ENCODE data around the gene CHN1.

CHN1 gene

DNA sequence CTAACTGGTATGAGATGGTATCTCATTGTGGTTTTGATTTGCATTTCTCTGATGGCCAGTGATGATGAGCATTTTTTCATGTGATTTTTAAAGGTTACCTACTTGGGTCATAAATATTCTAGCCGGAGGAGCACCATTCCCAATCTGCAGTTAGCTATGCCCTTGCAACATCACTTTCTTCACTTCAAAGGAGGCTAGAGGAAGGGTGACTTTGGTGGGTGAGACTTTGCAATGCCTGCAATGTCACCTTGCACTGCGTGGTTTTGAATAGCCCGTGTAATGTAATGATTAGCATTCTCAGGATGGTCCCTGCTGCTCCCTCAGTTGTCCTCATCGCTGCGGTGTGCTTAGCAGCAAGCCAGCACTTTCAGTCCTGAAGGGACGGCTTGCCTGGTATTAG, 184.8 kb downstream of the CHN1 start:
- DNase-seq: no peak

DNA sequence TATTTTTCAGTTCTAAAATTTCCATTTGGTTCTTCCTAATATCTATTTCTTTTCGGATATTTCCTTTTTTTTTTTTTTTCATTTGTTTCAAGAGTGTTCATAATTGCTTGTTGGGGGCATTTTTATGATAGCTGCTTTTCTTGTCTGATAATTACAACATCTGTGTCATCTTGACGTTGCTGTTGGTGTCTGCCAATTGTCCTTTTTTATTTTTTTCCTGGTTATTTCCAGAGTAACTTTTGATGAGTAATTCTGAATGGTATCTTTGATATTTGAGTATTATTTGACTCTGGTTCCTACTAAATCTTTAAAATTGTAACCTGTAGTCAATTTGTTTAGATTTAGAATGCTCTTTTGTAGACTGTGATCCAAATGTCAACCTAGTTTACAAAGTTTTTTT, 189.7 kb downstream of the CHN1 start:
- no peak for DNase-seq

DNA sequence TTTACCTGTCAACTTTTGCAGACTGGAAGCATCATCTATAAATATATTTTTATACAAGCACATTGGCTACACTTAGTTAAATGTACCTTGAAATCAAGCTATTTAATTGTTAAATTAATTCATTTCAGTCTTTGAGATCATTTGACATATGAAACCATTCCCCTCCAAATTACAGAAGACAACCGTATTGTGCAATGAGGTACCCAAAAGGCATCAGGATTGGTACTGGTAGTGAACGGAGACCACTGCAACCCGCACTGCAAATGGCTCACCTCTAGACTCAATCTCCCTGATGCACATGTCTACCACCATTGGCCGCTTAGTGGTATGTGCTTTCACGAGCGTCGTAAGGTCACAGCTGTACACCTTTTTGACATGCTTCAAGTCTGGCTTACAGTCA, 193.1 kb downstream of the CHN1 start:
- no peak for DNase-seq

DNA sequence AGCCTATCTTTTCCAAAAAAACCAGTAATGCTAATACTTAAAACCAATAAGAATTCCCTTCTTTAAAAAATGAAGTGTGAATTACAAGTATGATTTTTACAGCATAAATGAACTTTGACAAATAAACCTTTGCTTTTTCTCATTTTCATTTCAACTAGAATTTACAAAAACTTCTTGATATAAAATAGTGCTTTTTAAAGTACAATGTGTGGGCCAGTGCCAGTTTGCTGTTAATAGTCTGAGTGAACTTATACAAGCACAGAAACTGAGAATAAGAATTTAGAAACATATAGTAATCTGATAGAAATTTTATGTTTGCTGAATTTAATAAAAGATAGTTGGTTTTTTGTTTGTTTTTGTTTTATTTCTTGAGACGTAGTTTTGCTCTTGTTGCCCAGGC, 197.2 kb downstream of the CHN1 start:
- no peak for DNase-seq

DNA sequence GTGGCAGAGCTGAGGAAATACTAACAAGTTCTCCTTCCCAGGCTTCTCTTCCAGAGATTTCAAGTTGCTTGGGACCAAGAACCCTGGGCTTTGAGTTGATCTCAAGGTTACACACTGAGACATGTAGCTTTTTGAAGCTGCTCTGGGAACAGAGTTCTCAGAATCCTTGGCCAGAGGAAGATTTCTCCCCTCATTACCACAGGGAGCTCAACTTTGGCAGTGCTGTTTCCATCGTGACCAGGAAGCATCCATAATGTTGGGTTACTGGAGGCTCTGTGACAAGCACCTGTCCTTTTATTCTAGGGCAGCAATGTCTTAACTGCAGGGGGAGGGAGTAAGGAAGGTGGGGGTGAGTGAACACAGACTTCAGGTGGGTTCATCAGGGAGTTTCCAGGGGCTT, 199.4 kb downstream of the CHN1 start:
- no peak for DNase-seq

DNA sequence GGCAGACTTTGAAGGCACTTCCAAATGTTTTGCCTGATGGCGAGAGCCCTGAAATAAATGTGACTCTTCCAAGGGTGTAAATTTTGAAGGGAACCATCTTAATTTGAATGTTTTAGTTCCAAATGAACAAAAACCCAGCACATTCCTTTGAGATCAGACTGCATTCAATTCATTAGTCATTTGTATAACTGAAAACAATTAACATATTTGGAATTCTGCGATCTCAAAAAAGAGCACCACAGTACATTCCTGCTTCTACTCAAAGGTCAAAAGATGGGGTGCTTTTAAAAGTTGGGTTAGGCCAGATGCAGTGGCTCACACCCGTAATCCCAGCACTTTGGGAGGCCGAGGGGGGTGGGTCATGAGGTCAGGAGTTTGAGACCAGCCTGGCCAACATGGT, 202.7 kb downstream of the CHN1 start:
- no peak for DNase-seq

DNA sequence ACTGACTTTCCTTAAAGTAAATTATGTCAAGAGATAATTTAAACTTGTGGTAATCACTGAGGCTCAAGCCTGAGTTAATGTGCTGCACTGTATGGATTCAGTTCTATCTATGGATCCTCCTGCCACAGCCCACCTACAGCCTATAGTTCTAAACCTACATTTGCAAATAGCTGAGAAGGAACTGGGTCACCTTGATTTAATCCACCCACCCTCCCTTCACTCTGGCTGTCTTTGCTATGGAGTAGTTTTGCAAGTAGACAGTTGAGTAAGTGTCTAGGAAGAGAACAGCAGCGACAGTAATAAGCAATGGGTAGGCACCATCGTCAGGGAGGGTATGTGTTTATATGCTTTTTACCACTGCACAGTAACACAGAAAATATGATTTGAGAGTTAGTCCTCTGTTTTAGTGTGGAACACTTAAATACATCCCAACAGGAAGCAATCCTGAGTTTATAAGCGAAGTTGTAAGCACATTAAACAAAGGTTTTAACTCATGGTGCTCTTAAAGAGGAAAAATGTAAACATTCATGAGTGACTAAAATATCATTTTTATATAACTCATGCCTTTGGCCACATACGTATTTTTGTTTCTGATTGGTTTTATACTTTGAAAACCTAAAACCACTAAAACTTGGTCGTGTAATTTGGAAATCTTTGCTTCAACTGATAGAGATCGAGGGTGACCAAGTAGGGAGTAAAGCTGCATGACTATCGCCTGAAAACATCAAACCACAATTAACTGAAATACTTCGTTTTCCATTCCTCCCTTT, 204.6 kb downstream of the CHN1 start:
- no peak for DNase-seq

DNA sequence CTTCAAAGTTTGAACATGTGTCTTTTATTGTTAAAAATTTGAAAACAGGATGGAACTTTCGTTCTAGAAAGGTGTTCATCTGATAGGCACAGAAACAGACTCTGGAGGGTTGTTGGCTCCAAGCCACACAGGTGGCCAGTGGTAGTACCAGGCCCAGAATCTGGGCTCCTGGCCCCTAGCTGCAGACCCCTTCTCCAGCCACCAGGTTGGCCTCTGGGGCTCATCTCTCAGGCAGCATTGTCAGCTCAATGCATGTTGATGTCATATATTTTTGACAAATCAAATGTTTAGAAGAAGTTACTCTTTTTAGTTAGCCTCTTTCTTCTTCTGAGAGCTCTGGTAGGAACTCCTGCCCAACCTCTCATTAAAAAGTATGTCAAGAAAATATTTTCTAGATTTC, 206.4 kb downstream of the CHN1 start:
- DNase-seq: no peak

DNA sequence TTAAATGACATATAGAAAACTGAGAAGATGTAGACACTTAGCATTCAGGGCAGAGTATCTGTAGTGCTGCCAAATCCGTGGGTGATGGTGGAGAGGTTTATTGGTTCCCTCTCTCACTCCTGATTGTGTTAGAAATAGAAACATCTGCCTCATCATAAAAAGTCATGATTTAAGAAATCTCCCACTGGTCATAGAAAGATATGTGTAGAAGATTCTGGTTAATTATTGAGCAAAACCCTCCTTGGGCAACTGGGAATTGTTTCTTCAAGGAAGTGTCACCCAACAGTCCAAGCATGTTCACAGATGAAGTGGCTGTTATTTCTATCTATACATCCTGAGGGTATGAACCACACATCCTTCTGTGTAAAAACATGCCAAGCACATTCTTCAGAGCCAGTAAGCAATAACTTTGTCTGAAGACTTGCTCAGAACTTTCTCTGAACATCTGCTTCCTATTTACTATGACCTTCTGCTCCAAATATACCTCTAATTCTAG, 207.4 kb downstream of the CHN1 start:
- no peak for DNase-seq

DNA sequence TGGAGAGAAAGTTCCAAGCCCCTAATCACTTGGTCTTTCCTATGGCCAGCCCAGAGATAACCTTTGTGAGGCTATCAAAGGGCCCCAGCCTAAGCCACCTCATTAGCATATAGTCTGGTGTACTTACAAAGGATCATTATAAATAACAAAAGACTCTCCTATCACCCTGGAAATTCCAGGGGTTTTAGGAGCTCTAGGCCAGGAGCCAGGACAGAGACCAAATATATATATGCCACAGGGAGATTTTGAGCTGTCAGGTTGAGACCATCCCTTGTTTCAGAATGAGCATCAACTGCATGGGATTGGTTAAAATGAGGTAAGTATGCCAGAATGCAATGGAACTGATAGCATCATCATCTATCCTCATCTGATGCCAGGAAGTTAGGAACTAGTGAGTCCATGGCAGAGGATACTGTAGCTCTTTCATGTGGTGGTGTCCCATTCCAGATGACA, 208.8 kb downstream of the CHN1 start:
- no peak for DNase-seq

DNA sequence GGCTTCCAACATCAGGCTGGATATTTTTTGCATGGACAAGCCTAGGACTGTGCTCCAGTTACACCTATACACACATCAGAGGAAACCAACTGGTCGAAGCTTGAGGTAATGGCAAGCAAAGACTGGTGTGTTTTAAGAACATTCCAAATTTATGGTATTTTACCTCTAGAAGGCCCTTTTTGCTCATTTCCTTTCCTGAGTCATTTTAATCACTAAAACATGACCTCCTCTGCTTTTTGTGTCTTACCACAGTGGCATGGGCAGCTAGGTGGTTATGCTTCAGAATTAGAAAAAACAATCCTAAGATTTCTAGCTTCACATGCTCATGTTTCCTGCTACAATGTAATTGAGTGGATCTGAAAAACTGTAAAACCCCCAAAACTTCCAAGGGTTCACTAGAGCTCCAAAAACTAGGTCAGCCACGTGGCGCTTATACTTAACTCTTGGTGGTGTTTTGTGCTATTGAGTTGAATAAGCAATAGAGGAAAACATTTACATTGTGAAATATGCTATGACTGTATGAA, 210.3 kb downstream of the CHN1 start:
- DNase-seq: no peak

DNA sequence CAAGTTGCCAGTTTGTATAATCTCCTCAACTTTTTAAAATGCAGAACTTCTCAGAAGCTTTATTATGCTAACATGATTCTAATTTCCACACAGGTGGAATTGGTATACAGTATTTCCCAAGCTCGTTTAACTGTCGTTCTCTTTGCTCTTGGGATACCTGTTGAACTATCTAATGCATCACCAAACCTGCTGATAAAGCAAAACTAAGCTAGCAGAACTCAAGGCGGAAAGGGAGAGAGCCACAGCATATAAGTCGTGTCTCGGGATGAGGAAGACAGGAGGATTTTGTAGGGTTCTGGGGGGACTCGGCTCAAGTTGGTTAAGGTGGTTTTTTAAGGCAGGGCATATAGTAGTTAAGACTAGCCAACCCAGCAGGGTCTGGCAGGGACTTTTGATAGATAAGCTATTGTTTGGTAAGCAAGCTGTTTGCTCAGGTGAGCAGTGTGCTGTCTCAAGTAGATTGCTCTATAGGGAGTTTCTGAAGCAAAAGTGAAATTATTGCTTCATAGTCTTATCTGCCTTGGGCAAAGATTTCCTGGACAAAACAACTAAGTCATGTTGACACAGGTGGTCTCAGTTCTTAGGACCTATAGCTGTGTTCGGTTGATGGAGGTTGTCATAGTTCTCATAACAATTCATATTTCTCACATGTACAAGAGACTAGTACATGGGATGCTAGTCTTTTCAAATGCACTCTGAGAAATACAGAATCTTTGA, 212.7 kb downstream of the CHN1 start:
- no peak for DNase-seq

DNA sequence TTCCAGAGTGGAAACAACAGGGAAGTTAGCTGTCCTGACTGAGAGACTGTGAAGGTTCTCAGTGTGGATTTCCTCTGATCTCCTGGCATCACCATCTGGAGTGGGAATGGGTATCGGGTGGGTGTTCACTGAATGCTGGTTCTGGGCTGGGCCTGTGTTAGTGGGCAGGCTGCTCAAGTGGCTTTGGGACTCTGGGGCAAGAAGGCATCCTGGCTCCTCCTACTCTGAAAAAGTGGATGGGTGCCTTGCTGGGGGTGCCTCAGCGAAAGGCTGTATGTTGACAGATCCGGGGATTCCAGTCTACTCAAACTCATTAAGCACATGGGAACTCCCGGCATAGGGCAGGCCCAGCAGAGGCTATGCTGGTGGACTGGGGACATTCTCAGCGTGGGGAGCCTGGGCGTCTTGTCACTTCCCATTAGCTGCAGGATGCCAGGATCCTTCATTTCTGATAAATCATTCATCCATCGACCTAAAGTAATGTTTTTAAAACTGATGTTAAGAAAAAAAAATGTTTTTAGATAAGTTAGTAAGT, 213.4 kb downstream of the CHN1 start:
- no peak for DNase-seq

DNA sequence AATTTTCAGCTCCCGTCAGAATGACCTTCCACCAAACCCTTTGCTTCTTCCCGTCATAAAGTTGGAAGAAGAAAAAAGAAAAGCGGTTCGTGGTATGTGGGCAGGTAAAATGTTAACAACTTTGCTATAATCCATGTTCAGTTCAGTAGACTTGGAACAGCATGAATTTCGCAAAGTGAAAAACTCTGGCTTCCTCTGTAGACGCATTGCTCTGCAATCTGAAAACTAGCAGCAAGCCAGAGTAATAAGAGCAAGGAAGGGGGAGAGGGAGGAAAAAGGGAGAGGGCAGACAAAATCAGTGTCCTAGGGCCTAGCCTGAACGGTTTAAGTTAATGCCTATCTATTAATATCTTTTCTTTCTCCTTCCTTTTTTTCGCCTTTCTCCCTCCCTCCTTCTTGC, 214.2 kb downstream of the CHN1 start:
- DNase-seq: no peak

DNA sequence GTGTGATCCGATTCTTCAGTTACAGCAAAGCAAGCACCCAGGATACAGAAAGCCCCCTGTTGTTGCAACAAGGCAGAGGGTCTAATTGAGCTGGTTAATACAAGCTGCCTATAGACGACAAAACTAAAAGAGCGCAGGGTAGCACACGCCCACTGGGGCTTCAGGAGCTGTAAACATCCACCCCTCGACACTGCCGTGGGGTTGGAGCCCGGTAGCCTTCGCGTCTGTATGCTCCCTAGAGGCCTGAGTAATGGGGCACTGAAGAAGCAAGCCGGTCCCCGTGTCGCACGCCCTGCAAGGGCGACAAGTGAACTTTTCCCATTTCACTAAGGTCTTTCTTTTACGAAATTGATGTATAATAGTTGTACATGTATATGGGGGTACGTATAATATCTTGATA, 216.2 kb downstream of the CHN1 start:
- no peak for DNase-seq

DNA sequence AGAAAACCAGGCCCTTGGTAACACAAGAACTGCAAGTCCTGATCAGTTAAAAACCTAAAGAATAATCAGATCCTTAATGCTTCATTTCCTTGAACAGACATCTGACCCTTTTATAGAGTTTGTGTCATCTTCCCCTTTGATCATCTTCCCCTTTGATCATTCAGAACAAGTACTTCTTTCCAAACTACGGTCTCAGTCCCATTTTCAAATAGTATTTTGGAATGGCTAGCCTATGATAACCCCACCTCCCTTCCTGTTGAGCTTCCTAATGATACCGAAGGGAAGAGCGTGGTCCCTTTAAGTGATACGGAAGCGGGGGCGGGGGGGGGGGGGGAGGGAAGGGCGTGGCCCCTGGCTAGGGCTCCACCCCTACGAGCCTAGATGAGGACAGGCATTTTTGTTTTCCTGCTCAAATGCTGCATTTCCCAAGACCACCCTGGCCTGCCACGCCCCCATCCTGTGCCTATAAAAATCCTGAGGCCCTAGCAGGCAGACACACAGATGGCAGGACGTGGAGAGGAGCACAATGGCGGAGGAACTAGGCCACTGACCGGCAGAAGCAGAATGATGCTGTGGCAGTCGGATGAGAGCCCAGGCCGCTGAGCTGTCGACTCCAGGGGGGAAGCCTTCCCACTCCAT, 216.8 kb downstream of the CHN1 start:
- DNase-seq: no peak

DNA sequence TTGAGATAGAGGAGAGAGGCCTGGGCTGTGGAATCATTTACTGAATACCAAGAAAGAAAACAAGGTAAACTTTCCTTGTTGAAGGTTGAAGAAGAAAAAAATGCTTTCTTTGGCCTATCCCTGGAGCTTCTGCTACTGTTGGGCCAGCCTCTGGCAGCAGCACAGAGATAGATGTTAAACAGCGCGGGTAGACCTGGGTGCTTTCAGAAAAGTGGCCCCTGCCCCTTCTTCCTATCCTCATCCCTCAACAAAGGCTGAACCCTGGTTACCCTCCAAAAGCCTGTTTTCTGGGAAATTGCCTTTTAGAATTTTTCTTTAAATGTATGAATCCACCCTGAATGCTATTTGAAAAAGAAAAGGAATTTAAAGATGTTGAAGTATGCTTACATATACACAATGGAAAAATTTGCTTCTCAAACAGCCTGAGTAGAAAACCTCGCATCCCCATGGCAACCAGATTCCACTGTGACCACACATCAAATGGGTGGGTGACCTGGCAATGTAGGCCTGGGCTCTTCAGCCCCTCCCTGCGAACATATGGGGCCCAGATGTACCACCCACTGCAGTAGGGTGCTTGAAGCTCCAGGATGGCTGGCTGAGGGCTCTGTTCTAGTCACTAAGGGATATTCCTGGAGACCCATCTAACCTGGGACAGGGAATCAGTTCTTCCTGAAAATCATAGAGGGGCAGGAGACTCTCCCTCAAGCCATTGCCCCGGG, 217.5 kb downstream of the CHN1 start:
- no peak for DNase-seq

DNA sequence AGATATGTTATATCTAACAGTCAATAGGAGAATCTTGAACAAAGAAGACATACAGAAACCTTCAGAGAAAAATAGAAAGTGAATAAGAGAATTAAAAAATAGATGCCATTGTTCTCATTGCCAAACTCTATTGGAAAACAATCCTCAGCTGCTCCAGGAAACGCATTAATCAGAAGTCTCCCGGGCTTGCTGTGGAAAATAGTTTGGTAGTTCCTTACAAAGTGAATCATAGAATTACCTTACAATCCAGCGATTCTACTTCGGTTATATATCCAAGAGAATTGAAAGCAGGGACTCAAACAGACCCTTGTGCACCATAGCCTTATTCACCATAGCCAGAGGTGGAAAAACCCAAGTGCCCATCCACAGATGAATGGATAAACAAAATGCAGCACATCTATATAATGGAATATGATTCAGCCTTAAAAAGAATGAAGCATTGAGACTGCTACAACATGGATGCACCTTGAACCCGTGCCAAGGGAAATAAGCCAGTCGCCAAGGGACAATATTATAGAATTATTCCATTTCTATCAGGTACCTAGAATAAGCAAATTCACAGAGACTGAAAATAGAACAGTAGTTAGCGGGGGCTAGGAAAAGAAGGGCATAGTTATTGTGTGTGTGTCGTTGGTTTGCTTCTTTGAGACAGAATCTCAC, 219.0 kb downstream of the CHN1 start:
- DNase-seq: no peak

DNA sequence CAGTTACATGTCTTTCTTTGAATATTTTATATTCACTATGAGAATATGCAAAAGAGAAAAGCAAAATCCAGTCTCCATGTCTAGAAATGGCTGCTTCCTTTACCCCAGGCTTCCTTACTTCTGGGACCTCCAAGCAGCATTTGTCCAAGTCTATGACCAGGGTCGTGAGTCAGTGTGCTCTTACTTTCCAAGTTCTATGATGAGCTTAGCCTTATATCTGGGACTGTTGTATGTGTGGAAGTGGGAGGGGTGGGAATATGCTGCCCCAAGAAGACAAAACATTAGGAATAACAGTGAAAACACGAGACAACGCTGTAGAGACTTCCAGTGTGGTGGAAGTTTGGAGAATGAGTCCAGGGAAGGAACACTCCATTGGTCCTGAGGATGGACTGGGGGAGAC, 219.7 kb downstream of the CHN1 start:
- no peak for DNase-seq

DNA sequence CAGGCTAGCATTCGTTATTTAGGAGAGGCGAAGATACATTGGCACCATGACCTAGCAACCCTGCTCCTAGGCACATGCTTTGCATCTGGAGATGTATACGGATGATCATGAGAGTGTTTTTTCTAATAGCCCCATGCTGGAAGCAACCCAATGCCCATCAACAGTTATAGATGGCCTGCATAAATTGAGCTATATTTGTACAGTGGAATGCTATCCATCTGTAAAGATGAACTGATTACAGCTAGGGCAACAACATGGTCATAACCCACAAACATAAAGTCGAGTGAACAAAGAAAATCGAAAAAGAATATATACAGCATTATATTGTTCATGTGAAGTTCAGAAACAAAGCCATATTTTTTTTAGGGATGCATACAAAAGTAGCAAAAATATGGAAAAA, 220.3 kb downstream of the CHN1 start:
- DNase-seq: no peak

DNA sequence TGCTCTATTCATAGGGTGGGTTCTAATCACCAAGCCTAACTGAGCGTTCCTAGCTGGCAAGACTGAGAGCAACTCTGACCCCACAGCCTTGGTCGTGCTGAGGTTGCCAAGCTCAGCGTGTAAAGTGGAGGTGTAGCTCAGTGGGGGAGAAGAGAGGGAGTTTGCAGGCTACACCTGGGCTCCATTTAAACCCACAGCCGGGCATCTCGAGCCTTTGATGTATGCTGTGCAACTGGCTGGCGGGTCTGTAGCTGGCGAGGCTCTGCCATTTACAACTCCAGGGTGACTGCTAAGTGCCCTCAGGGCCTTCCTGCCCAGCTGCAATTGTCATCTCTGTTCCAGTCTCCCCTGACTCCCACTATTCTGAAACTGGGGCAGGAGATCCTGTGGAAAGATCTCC, 220.9 kb downstream of the CHN1 start:
- no peak for DNase-seq

DNA sequence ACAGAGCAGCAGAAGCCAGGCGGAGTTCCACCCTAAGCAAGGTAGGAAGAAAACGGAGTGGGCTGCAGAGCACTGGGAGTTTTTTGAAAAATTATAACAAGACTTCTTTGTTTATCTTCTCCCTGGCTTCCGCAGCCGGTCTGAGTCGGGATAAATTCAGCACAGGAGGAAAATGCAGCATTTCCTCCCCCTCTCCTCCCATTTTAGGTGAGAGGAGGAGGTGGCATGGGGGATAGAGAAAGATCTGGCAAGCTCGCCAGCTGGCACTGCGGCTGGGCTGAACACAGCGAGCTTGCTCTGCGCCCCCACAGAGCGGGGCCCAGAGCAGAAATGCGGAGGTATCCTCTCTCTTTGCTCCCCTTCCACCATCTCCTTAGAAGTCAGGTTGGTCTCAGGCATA, 223.2 kb downstream of the CHN1 start:
- no peak for DNase-seq
